Ishikawa (cell line): ENCODE measurements around the gene DEXI.

ENCODE experiments used
- EP300 ChIP-seq: IDR thresholded peaks from 2 replicates; pipeline ENCODE4 v1.6.1; 2012; ENCODE audit warnings: borderline replicate concordance
- NFIC ChIP-seq: IDR thresholded peaks from 2 replicates; pipeline ENCODE4 v1.6.1; 2012
- RAD21 ChIP-seq: IDR thresholded peaks from 2 replicates; pipeline ENCODE4 v1.6.1; 2012; ENCODE audit warnings: low read depth
- TAF1 ChIP-seq: IDR thresholded peaks from 2 replicates; pipeline ENCODE4 v1.6.1; 2012; ENCODE audit warnings: low read depth, mild to moderate bottlenecking
- TCF12 ChIP-seq: IDR thresholded peaks from 2 replicates; pipeline ENCODE4 v1.6.1; 2012; ENCODE audit warnings: low read depth
- YY1 ChIP-seq: IDR thresholded peaks from 2 replicates; pipeline ENCODE4 v1.6.1; 2012; ENCODE audit warnings: low read depth
- TF ChIP-seq, protein P1 (sequence below): IDR thresholded peaks from 2 replicates; pipeline ENCODE4 v1.6.1; 2012; ENCODE audit warnings: low read depth, mild to moderate bottlenecking

- TF ChIP-seq RAD21 = no peak
- TF ChIP-seq EP300 = no peak
- no peak for TF ChIP-seq TCF12
- TF ChIP-seq, protein P1, sequence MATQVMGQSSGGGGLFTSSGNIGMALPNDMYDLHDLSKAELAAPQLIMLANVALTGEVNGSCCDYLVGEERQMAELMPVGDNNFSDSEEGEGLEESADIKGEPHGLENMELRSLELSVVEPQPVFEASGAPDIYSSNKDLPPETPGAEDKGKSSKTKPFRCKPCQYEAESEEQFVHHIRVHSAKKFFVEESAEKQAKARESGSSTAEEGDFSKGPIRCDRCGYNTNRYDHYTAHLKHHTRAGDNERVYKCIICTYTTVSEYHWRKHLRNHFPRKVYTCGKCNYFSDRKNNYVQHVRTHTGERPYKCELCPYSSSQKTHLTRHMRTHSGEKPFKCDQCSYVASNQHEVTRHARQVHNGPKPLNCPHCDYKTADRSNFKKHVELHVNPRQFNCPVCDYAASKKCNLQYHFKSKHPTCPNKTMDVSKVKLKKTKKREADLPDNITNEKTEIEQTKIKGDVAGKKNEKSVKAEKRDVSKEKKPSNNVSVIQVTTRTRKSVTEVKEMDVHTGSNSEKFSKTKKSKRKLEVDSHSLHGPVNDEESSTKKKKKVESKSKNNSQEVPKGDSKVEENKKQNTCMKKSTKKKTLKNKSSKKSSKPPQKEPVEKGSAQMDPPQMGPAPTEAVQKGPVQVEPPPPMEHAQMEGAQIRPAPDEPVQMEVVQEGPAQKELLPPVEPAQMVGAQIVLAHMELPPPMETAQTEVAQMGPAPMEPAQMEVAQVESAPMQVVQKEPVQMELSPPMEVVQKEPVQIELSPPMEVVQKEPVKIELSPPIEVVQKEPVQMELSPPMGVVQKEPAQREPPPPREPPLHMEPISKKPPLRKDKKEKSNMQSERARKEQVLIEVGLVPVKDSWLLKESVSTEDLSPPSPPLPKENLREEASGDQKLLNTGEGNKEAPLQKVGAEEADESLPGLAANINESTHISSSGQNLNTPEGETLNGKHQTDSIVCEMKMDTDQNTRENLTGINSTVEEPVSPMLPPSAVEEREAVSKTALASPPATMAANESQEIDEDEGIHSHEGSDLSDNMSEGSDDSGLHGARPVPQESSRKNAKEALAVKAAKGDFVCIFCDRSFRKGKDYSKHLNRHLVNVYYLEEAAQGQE = no peak
- TF ChIP-seq YY1 = no peak
- TF ChIP-seq TAF1 = no peak
- no peak for TF ChIP-seq NFIC
Observed at GRCh38 chr16:10983159-10983558, 40.9 kb upstream of the DEXI start.
